DND-41 (cell line): ENCODE data around the gene ASPRV1.

Source experiments
- ATAC-seq: fragments of 200-7000 bp; cut with Tn5 transposase; 3 replicates; pipeline ENCODE4 v1.9.1; 2021; ENCODE audit warnings: low read depth; ENCODE audit not compliant: insufficient read depth
- DNase-seq: peaks from one replicate; pipeline ENCODE4 v3.0.0-alpha.2; 2020
- H2AFZ ChIP-seq: 2 replicates; pipeline ENCODE4 v1.6.0; 2012; ENCODE audit warnings: low read depth, low read length
- H3K27ac ChIP-seq: 2 replicates; pipeline ENCODE4 v1.5.1; 2012; ENCODE audit warnings: low read length, inconsistent platforms
- H3K27me3 ChIP-seq: fragments of 200-600 bp; sonication (generic); 2 replicates; pipeline ENCODE4 v1.6.0; 2012; ENCODE audit warnings: low read length, mild to moderate bottlenecking, inconsistent platforms; ENCODE audit not compliant: insufficient read depth, poor library complexity
- H3K36me3 ChIP-seq: 2 replicates; pipeline ENCODE4 v1.5.1; 2012; ENCODE audit warnings: low read length, inconsistent platforms; ENCODE audit not compliant: insufficient read depth
- H3K4me1 ChIP-seq: 2 replicates; pipeline ENCODE4 v1.5.1; 2012; ENCODE audit warnings: mild to moderate bottlenecking, low read length; ENCODE audit not compliant: insufficient read depth
- H3K4me2 ChIP-seq: 2 replicates; pipeline ENCODE4 v1.6.0; 2012; ENCODE audit warnings: mild to moderate bottlenecking, moderate library complexity, low read length, inconsistent platforms; ENCODE audit not compliant: insufficient read depth
- H3K4me3 ChIP-seq, 2 experiments: fragments of 200-600 bp in 1 of 2; shearing (Covaris generic) in 1 of 2; 2 replicates each; pipeline ENCODE4 v1.5.1; 2012 to 2016; ENCODE audit warnings: inconsistent platforms in 2 of 2, low read length in 2 of 2, mild to moderate bottlenecking in 2 of 2, low read depth in 1 of 2, moderate library complexity in 1 of 2
- H3K79me2 ChIP-seq: 2 replicates; pipeline ENCODE4 v1.6.0; 2012; ENCODE audit warnings: low read length, inconsistent platforms; ENCODE audit not compliant: insufficient read depth
- H3K9ac ChIP-seq: 2 replicates; pipeline ENCODE4 v1.6.0; 2012; ENCODE audit warnings: low read depth, mild to moderate bottlenecking, inconsistent platforms, low read length, moderate library complexity
- H3K9me3 ChIP-seq: 2 replicates; pipeline ENCODE4 v1.5.1; 2012; ENCODE audit warnings: low read length, moderate library complexity, mild to moderate bottlenecking, inconsistent platforms; ENCODE audit not compliant: insufficient read depth, severe bottlenecking
- H4K20me1 ChIP-seq: 2 replicates; pipeline ENCODE4 v1.6.0; 2012; ENCODE audit warnings: low read length; ENCODE audit not compliant: insufficient read depth
- EZH2 ChIP-seq: IDR thresholded peaks from 3 replicates; pipeline ENCODE4 v1.6.1; 2012; ENCODE audit warnings: borderline replicate concordance, low read depth, mild to moderate bottlenecking, moderate library complexity, low read length, inconsistent platforms; ENCODE audit not compliant: severe bottlenecking
- TF ChIP-seq, protein P1 (sequence below): IDR thresholded peaks from 2 replicates; pipeline ENCODE4 v1.5.1; 2012; ENCODE audit warnings: borderline replicate concordance, low read length, moderate library complexity, mild to moderate bottlenecking; ENCODE audit not compliant: poor library complexity, severe bottlenecking; ENCODE audit errors: extremely low read depth

ASPRV1 gene

GRCh38 chr2:69989441-69990105 is 28.1 kb upstream of the ASPRV1 start:
- no peak for TF ChIP-seq EZH2
- TF ChIP-seq, protein P1, sequence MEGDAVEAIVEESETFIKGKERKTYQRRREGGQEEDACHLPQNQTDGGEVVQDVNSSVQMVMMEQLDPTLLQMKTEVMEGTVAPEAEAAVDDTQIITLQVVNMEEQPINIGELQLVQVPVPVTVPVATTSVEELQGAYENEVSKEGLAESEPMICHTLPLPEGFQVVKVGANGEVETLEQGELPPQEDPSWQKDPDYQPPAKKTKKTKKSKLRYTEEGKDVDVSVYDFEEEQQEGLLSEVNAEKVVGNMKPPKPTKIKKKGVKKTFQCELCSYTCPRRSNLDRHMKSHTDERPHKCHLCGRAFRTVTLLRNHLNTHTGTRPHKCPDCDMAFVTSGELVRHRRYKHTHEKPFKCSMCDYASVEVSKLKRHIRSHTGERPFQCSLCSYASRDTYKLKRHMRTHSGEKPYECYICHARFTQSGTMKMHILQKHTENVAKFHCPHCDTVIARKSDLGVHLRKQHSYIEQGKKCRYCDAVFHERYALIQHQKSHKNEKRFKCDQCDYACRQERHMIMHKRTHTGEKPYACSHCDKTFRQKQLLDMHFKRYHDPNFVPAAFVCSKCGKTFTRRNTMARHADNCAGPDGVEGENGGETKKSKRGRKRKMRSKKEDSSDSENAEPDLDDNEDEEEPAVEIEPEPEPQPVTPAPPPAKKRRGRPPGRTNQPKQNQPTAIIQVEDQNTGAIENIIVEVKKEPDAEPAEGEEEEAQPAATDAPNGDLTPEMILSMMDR: no peak
- no peak overlapping the region for H3K9ac ChIP-seq
- H3K79me2 ChIP-seq: no peaks in the 10 kb centered on the region
- H3K4me1 ChIP-seq: no peaks in the 10 kb centered on the region
- no peak for DNase-seq
- H4K20me1 ChIP-seq: no peaks in the 10 kb centered on the region
- H3K27me3 ChIP-seq: no peaks in the 10 kb centered on the region
- no peak overlapping the region for H2AFZ ChIP-seq
- ATAC-seq: no peak
- H3K27ac ChIP-seq: no peak overlapping the region
- no peak overlapping the region for H3K4me2 ChIP-seq
- H3K4me3 ChIP-seq: no peak overlapping the region
- no peaks in the 10 kb centered on the region for H3K9me3 ChIP-seq
- H3K36me3 ChIP-seq: no peaks in the 10 kb centered on the region

- no peak overlapping the region for H3K4me2 ChIP-seq
These were observed 27.6 kb upstream of the ASPRV1 start for GRCh38 chr2:69989009-69989408.

DNA sequence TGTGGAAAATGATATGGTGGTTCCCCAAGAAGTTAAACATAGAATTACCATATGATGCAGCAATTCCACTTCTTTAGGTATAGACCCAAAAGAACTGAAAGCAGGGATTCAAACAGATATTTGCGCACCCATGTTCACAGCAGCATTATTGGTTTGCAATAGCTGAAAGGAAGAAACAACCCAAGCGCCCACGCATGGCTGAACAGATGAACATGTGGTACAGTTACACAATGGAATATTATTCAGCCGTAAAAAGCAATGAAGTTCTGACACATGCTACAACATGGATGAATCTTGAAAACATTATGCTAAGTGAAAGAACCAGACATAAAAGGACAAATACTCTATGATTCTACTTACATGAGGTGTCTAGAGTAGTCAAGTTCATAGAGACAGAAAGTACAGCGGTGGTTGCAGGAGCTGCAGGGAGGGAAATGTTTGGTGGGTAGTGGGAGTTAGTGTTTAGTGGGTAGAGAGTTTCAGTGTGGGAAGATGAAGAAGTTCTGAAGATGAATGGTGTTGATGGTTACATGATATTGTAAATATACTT is 26.7 kb upstream of the ASPRV1 start:
- H3K4me2 ChIP-seq: no peak overlapping the region
- no peak overlapping the region for H3K4me3 ChIP-seq
- H2AFZ ChIP-seq: no peak overlapping the region
- H4K20me1 ChIP-seq: no peaks in the 10 kb centered on the region
- no peak for TF ChIP-seq EZH2
- TF ChIP-seq, protein P1: no peak
- no peaks in the 10 kb centered on the region for H3K27me3 ChIP-seq
- ATAC-seq (no peak), DNase-seq (no peak)
- H3K36me3 ChIP-seq: no peaks in the 10 kb centered on the region
- H3K27ac ChIP-seq: no peak overlapping the region
- no peaks in the 10 kb centered on the region for H3K9me3 ChIP-seq
- H3K9ac ChIP-seq: no peak overlapping the region
- H3K79me2 ChIP-seq: no peaks in the 10 kb centered on the region
- no peaks in the 10 kb centered on the region for H3K4me1 ChIP-seq

More at GRCh38 chr2:69989009-69989408, 27.6 kb upstream of the ASPRV1 start:
- H3K36me3 ChIP-seq: no peaks in the 10 kb centered on the region
- H3K79me2 ChIP-seq: no peaks in the 10 kb centered on the region
- H3K4me1 ChIP-seq: no peaks in the 10 kb centered on the region
- ATAC-seq (no peak), DNase-seq (no peak)
- no peak overlapping the region for H3K4me3 ChIP-seq
- no peak overlapping the region for H3K9ac ChIP-seq
- H3K27me3 ChIP-seq: no peaks in the 10 kb centered on the region
- H3K27ac ChIP-seq: no peak overlapping the region
- no peaks in the 10 kb centered on the region for H3K9me3 ChIP-seq
- H2AFZ ChIP-seq: no peak overlapping the region
- no peak for TF ChIP-seq EZH2
- TF ChIP-seq, protein P1: no peak
- no peaks in the 10 kb centered on the region for H4K20me1 ChIP-seq
